ENCODE data around the gene PGBD5.

GRCh38 chr1:230365723-230366307, 60.3 kb downstream of the PGBD5 start:
- TF ChIP-seq, protein P1, sequence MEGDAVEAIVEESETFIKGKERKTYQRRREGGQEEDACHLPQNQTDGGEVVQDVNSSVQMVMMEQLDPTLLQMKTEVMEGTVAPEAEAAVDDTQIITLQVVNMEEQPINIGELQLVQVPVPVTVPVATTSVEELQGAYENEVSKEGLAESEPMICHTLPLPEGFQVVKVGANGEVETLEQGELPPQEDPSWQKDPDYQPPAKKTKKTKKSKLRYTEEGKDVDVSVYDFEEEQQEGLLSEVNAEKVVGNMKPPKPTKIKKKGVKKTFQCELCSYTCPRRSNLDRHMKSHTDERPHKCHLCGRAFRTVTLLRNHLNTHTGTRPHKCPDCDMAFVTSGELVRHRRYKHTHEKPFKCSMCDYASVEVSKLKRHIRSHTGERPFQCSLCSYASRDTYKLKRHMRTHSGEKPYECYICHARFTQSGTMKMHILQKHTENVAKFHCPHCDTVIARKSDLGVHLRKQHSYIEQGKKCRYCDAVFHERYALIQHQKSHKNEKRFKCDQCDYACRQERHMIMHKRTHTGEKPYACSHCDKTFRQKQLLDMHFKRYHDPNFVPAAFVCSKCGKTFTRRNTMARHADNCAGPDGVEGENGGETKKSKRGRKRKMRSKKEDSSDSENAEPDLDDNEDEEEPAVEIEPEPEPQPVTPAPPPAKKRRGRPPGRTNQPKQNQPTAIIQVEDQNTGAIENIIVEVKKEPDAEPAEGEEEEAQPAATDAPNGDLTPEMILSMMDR (IDR thresholded peaks at IDR 0.05; ENCODE audit: poor library complexity) = no peak
- TF ChIP-seq EZH2phosphoT487 (IDR thresholded peaks at IDR 0.05; ENCODE audit: low read depth, severe bottlenecking, unreplicated experiment) = no peak
